Measurements from ENCODE around the gene SMC3. TPM values are rescaled to one million over a fixed set of nuclear protein-coding genes. Genes with fewer than 3 reads are reported as not detected.

The SMC3 gene
- total and polyA plus RNA-seq, 2 experiments from 2014 or later, result 72.3 to 320 TPM

- TF ChIP-seq, protein P1, sequence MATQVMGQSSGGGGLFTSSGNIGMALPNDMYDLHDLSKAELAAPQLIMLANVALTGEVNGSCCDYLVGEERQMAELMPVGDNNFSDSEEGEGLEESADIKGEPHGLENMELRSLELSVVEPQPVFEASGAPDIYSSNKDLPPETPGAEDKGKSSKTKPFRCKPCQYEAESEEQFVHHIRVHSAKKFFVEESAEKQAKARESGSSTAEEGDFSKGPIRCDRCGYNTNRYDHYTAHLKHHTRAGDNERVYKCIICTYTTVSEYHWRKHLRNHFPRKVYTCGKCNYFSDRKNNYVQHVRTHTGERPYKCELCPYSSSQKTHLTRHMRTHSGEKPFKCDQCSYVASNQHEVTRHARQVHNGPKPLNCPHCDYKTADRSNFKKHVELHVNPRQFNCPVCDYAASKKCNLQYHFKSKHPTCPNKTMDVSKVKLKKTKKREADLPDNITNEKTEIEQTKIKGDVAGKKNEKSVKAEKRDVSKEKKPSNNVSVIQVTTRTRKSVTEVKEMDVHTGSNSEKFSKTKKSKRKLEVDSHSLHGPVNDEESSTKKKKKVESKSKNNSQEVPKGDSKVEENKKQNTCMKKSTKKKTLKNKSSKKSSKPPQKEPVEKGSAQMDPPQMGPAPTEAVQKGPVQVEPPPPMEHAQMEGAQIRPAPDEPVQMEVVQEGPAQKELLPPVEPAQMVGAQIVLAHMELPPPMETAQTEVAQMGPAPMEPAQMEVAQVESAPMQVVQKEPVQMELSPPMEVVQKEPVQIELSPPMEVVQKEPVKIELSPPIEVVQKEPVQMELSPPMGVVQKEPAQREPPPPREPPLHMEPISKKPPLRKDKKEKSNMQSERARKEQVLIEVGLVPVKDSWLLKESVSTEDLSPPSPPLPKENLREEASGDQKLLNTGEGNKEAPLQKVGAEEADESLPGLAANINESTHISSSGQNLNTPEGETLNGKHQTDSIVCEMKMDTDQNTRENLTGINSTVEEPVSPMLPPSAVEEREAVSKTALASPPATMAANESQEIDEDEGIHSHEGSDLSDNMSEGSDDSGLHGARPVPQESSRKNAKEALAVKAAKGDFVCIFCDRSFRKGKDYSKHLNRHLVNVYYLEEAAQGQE (IDR thresholded peaks at IDR 0.05; ENCODE audit: unreplicated experiment), result peak; percentile 9
Measured at GRCh38 chr10:110530131-110530831, 37.2 kb upstream of the SMC3 start (continued).

GRCh38 chr10:110531687-110532086 is 35.8 kb upstream of the SMC3 start:
- peaks cover 8% of the 10 kb centered on the region for H3K27me3 Mint-ChIP-seq (ENCODE audit: insufficient read depth, low read depth, poor library complexity)
- DNase-seq (ENCODE audit: low spot score) (no peak), ATAC-seq (no peak)
- H3K9me3 Mint-ChIP-seq, result no peaks in the 10 kb centered on the region
- no peak overlapping the region for H3K27ac ChIP-seq (ENCODE audit: low read depth)
- no peak overlapping the region for H2AFZ ChIP-seq
- H3K36me3 ChIP-seq (ENCODE audit: insufficient read depth), result no peaks in the 10 kb centered on the region
- no peaks in the 10 kb centered on the region for H3K27me3 ChIP-seq (ENCODE audit: insufficient read depth)
- H3K27ac Mint-ChIP-seq, result no peak overlapping the region
- peaks cover 44% of the 10 kb centered on the region for H3K4me1 Mint-ChIP-seq
- H3K79me2 ChIP-seq (replicated peaks; ENCODE audit: insufficient read depth), result no peaks in the 10 kb centered on the region
- H3K4me3 Mint-ChIP-seq, result no peak overlapping the region
- H3K4me1 ChIP-seq (ENCODE audit: insufficient read depth), result peaks cover 34% of the 10 kb centered on the region
- H3K36me3 Mint-ChIP-seq (ENCODE audit: low read depth), result no peaks in the 10 kb centered on the region
- no peak overlapping the region for H3K4me3 ChIP-seq
- no peaks in the 10 kb centered on the region for H3K9me2 ChIP-seq (ENCODE audit: insufficient read depth)
- H3K4me2 ChIP-seq, result no peak overlapping the region
- no peaks in the 10 kb centered on the region for H3F3A ChIP-seq (replicated peaks; ENCODE audit: low read depth)
- H4K20me1 ChIP-seq (replicated peaks; ENCODE audit: insufficient read depth), result no peaks in the 10 kb centered on the region
- TF ChIP-seq POLR2AphosphoS5 (IDR thresholded peaks at IDR 0.05; ENCODE audit: low read depth) (no peak), EZH2 (IDR thresholded peaks at IDR 0.05; ENCODE audit: low read depth, unreplicated experiment) (no peak), EZH2phosphoT487 (IDR thresholded peaks at IDR 0.05; ENCODE audit: unreplicated experiment) (no peak), ZNF114 (CRISPR knock-in tag; IDR thresholded peaks at IDR 0.05) (no peak), JUNB (IDR thresholded peaks at IDR 0.05; ENCODE audit: unreplicated experiment) (no peak), NANOG (IDR thresholded peaks at IDR 0.05; ENCODE audit: borderline replicate concordance) (no peak), ETS1 (IDR thresholded peaks at IDR 0.05) (no peak), CREB1 (CRISPR knock-in tag; IDR thresholded peaks at IDR 0.05; ENCODE audit: low read depth) (no peak)
- TF ChIP-seq, protein P2, sequence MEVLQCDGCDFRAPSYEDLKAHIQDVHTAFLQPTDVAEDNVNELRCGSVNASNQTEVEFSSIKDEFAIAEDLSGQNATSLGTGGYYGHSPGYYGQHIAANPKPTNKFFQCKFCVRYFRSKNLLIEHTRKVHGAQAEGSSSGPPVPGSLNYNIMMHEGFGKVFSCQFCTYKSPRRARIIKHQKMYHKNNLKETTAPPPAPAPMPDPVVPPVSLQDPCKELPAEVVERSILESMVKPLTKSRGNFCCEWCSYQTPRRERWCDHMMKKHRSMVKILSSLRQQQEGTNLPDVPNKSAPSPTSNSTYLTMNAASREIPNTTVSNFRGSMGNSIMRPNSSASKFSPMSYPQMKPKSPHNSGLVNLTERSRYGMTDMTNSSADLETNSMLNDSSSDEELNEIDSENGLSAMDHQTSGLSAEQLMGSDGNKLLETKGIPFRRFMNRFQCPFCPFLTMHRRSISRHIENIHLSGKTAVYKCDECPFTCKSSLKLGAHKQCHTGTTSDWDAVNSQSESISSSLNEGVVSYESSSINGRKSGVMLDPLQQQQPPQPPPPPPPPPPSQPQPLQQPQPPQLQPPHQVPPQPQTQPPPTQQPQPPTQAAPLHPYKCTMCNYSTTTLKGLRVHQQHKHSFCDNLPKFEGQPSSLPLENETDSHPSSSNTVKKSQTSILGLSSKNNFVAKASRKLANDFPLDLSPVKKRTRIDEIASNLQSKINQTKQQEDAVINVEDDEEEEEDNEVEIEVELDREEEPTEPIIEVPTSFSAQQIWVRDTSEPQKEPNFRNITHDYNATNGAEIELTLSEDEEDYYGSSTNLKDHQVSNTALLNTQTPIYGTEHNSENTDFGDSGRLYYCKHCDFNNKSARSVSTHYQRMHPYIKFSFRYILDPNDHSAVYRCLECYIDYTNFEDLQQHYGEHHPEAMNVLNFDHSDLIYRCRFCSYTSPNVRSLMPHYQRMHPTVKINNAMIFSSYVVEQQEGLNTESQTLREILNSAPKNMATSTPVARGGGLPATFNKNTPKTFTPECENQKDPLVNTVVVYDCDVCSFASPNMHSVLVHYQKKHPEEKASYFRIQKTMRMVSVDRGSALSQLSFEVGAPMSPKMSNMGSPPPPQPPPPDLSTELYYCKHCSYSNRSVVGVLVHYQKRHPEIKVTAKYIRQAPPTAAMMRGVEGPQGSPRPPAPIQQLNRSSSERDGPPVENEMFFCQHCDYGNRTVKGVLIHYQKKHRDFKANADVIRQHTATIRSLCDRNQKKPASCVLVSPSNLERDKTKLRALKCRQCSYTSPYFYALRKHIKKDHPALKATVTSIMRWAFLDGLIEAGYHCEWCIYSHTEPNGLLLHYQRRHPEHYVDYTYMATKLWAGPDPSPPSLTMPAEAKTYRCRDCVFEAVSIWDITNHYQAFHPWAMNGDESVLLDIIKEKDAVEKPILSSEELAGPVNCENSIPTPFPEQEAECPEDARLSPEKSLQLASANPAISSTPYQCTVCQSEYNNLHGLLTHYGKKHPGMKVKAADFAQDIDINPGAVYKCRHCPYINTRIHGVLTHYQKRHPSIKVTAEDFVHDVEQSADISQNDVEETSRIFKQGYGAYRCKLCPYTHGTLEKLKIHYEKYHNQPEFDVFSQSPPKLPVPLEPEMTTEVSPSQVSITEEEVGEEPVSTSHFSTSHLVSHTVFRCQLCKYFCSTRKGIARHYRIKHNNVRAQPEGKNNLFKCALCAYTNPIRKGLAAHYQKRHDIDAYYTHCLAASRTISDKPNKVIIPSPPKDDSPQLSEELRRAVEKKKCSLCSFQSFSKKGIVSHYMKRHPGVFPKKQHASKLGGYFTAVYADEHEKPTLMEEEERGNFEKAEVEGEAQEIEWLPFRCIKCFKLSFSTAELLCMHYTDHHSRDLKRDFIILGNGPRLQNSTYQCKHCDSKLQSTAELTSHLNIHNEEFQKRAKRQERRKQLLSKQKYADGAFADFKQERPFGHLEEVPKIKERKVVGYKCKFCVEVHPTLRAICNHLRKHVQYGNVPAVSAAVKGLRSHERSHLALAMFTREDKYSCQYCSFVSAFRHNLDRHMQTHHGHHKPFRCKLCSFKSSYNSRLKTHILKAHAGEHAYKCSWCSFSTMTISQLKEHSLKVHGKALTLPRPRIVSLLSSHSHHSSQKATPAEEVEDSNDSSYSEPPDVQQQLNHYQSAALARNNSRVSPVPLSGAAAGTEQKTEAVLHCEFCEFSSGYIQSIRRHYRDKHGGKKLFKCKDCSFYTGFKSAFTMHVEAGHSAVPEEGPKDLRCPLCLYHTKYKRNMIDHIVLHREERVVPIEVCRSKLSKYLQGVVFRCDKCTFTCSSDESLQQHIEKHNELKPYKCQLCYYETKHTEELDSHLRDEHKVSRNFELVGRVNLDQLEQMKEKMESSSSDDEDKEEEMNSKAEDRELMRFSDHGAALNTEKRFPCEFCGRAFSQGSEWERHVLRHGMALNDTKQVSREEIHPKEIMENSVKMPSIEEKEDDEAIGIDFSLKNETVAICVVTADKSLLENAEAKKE (CRISPR knock-in tag; IDR thresholded peaks at IDR 0.05), result no peak
- TF ChIP-seq, protein P1 (IDR thresholded peaks at IDR 0.05; ENCODE audit: unreplicated experiment), result no peak

Data from GM23338 (cell line).